GM12875 (cell line): ENCODE measurements around the gene LTB.
"Not testable (repeated sequence)": the region's sequence is repeated elsewhere in the genome, so short reads cannot be mapped to it uniquely, and the experiment has no call there.

Experiments used
- H3K4me3 ChIP-seq: one replicate; pipeline ENCODE4 v1.5.1; 2011; ENCODE audit warnings: low read depth, low read length, control low read depth
- CTCF ChIP-seq: IDR thresholded peaks from 2 replicates; pipeline ENCODE4 v1.5.1; 2011; ENCODE audit warnings: low read depth, mild to moderate bottlenecking, control low read depth, inconsistent platforms, low read length, moderate library complexity, borderline replicate concordance; ENCODE audit not compliant: insufficient read depth

Gene LTB

GRCh38 chr6:31557443-31558317 lies 24.5 kb downstream of the LTB start:
- TF ChIP-seq CTCF, result no peak
- H3K4me3 ChIP-seq, result peak overlapping the region; percentile 39

GRCh38 chr6:31556307-31556706 lies 25.9 kb downstream of the LTB start:
- TF ChIP-seq CTCF, result no peak
- H3K4me3 ChIP-seq, result no peak overlapping the region

GRCh38 chr6:31551371-31551770 lies 30.9 kb downstream of the LTB start:
- not testable (repeated sequence) for H3K4me3 ChIP-seq
- TF ChIP-seq CTCF, result peak; percentile 62; the same call in 1 of the 2 replicates

- TF ChIP-seq CTCF, result no peak
- H3K4me3 ChIP-seq, result no peak overlapping the region
These were observed 33.7 kb downstream of the LTB start for GRCh38 chr6:31548544-31548873.

GRCh38 chr6:31547727-31548543 lies 34.3 kb downstream of the LTB start:
- no peak for TF ChIP-seq CTCF
- no peak overlapping the region for H3K4me3 ChIP-seq

GRCh38 chr6:31546958-31547726 lies 35.1 kb downstream of the LTB start, which contains the start of gene NFKBIL1:
NFKBIL1 (plus strand) TSS chr6:31547608; CDS start chr6:31547695, 87 bp downstream.
- H3K4me3 ChIP-seq, result peak within 1 kb of the TSS; percentile 49
- no peak for TF ChIP-seq CTCF
